Midbrain (tissue), 1 donor: ENCODE results near the gene URB1.
"Not testable (repeated sequence)": the region's sequence is repeated elsewhere in the genome, so short reads cannot be mapped to it uniquely, and the experiment has no call there.

Source experiments
- DNase-seq: peaks from one replicate; lab custom pipeline; 2025; lab: John Stamatoyannopoulos, UW

URB1 gene

DNA sequence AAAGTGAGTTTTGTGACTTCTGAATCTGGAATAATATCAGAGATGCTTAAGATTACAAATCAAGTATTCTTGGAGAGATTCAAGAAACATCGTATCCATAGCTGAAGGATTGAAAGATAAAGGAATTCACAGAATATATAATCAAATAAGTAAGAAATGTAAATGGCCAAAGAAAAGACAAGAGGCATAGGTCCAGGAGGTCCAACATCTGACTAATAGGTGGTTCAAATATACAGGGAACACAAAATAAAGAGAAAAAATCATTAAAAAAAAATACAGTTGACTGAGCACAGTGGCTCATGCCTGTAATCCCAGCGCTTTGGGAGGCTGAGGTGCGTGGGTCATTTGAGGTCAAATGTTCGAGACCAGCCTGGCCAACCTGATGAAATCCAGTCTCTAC lies 107.3 kb downstream of the URB1 start:
- no peak for DNase-seq

DNA sequence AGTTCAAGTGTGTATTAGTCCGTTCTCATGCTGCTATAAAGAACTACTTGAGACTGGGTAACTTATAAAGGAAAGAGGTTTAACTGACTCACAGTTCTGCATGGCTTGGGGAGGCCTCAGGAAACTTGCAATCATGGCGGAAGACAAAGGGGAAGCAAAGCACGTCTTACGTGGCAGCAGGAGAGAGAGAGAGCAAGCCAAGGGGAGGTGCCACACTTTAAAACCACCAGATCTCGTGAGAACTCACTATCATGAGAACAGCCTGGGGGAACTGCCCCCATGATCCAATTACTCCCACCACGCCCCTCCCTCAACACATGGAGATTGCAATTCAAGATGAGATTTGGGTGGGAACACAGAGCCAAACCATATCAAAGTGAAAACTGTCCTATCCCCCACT lies 109.8 kb downstream of the URB1 start:
- DNase-seq, result no peak

DNA sequence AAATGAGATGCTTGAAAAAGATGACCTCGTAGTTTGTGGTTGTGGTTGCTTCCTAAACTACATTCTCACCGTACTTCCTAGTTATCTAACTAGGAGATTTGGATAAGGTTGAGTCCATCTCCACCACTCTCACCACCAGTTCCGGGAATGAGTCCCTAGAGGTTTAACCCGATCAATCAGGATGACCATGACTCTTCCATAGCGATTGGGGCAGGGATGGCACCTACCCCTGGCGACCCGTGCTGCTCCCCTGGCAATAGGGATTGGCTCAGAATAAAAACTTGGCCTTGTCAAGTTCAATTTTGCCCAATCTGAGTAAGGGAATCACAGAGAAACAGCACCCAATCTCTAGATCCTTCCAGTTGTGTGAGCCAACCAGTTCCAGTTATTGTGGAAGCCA lies 111.3 kb downstream of the URB1 start:
- no peak for DNase-seq

DNA sequence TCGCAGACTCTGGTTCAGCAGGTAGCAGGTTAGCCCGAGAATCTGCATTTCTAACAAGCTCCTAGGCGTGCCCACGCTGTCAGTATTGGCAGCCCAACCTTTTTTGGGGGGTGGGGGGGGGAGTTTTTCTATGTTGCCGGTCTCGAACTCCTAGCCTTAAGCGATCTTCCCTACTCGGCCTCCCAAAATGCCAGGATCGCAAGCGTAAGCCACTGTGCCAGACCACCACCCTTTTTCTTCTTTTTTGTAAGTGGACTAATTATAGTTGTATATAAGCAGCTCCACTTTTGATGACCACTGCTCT lies 113.5 kb downstream of the URB1 start:
- DNase-seq, result no peak

DNA sequence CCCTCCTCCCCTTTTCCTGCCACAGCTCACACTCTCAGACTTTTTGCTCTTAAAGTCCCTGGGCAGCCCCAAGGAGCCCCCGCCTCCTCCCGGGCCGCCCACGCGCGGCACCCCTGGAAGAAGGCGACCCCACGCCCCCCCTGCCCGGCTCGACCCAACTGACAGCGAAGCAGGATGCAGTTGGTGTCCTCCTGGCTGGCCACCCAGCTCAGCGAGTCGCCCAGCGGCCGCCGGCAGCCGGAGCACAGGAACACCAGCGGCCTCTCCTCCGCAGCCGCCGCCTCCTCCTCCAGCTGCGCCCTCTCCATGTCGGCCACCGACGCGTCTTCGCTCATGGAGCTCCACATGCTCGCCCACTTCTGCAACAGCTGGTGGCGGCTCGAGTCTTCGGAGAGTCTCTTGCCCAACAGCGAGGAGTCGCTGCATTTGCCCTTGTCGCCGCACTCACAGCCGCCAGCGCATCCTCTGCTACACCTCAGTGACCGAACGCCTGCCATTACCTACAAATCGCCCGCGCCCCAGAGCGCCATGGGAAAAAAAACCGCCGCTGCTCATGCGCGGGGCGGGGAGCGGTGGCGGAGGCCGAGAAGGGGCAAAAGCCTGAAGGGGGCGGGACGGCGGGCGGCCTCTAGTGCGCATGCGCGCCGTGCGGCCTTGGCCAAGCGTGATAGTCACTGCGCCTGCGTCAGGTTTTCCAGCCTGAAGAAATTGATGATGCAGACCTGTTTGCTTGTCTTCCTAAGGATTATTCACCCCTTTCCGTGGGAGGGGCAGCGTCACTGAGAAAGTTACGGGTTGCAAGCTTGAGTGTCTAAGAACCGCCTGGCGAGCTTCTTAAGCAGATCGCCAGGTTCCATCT lies 114.1 kb downstream of the URB1 start, which contains the start of gene MIS18A:
Gene MIS18A (minus strand): TSS at position 532 of the 859 bp plus-strand sequence. CDS start 35 bp downstream, at position 497.
- peak; percentile 93 for DNase-seq

DNA sequence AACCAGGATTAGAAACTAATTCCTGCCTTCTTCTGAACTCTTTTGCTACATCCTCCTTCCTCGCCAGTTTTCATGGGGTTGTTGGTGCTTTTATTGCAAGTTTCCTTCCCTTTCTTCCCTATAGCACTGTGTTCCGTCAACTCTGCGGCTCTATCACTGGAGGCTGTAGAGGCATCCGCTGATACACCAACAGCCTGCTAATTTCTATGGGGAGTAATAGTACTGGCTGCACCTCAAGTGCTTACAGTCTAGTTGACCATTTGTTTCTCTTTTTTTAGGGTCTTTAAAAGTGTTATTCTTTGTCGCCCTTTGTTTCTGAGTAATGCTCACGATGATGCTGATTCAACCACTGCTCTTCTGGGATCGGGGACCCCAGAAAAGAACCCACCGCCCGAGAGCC lies 114.7 kb downstream of the URB1 start:
- no peak for DNase-seq

DNA sequence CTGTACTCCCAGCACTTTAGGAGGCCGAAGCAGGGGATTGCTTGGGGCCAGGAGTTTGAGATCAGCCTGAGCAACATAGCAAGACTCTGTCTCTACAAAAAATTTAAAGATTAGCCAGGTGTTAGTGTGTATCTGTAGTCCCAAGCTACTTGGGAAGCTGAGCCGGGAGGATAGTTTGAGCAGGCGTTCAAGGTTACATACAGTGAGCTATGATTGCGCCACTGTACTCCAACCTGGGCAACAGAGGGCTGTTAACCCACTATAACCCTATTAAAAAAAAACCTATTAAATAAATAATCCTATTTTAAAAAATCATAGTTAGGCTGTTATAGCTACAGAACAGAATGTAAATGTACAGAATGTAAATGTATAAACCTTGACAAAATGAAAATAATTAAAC lies 116.1 kb downstream of the URB1 start:
- DNase-seq, result no peak

DNA sequence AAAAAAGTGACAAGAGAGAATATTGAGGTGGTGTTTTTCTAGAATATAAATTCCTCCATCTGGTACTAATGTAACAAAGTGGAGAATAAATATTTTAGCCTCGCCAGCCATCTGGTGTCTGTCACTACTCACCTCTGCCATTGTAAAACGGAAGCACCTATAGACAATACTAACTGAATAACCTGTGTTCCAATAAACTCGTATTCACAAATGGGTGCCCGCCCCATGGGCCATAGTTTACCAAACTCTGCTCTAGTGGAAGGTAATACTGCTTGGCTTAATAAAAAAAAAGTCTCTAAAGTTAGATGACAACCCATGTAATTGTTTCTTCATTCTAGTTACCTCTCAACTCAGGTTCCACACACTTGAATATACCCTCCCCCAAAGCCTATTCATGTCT lies 122.1 kb downstream of the URB1 start:
- no peak for DNase-seq

DNA sequence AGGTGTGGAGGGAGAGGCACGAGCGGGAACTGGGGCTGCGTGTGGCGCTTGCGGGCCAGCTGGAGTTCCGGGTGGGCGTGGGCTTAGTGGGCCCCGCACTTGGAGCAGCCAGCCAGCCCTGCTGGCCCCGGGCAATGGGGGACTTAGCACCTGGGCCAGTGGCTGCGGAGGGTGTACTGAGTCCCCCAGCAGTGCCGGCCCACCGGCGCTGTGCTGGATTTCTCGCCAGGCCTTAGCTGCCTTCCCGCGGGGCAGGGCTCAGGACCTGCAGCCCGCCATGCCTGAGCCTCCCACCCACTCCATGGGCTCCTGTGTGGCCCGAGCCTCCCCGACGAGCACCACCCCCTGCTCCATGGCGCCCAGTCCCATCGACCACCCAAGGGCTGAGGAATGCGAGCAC lies 127.5 kb downstream of the URB1 start:
- not testable (repeated sequence) for DNase-seq

DNA sequence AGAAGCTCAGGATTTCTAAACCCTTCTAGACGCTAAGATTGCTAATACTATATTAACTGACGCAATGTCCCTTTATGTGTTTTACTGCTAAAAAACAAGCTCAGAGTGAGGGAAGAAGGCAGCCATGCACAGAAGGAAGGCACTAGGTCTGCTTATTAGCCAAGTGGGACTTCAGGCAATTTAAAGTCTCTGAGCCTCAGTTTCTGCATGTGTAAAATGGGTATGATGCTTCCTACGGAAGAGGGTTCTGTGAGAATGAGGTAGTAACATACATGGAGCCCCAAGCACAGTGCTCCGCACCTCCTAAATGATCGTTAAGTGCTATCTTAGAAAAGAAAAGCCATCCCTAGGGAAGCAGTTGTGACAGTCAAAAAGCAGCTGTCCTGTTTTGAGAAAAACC lies 130.9 kb downstream of the URB1 start:
- no peak for DNase-seq
